GM12865 (cell line): ENCODE data around the gene VSTM1.

Experiments used
- DNase-seq: peaks from one replicate; pipeline ENCODE4 v3.0.0; 2010; ENCODE audit warnings: low read depth
- H3K4me3 ChIP-seq: 2 replicates; pipeline ENCODE4 v1.5.1; 2011; ENCODE audit warnings: mild to moderate bottlenecking, low read depth, low read length, control low read depth
- TF ChIP-seq, protein P1 (sequence below): IDR thresholded peaks from 2 replicates; pipeline ENCODE4 v1.5.1; 2011; ENCODE audit warnings: low read length, control low read depth, low read depth, inconsistent platforms; ENCODE audit not compliant: insufficient read depth; ENCODE audit errors: missing control alignments

The VSTM1 gene

DNA sequence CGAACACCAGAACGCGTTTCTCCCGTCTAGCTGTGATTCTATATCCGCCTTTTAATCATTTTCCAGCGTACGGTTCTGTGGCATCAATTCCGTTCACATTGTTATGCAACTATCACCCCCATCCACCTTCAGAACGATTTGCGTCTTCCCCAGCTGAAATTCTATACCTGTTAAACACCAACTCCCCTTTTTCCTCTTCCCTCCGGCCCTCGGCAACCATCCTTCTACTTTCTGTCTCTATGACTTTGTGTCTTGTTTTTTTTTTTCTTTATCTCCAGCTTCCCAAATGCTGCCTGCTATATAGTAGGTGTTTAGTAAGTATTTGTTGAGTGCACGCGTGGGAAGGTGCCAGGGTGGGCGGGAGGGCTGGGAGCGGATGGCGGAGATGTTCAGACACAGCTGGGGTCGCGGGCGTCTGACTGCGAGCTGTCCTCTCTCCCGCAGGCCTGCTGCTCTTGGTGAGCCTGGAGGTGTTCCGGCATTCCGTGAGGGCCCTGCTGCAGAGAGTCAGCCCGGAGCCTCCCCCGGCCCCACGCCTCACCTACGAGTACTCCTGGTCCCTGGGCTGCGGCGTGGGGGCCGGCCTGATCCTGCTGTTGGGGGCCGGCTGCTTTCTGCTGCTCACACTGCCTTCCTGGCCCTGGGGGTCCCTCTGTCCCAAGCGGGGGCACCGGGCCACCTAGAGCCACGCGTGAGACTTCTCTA is 52.0 kb downstream of the VSTM1 start:
- no peak for DNase-seq
- H3K4me3 ChIP-seq = no peak overlapping the region
- TF ChIP-seq, protein P1, sequence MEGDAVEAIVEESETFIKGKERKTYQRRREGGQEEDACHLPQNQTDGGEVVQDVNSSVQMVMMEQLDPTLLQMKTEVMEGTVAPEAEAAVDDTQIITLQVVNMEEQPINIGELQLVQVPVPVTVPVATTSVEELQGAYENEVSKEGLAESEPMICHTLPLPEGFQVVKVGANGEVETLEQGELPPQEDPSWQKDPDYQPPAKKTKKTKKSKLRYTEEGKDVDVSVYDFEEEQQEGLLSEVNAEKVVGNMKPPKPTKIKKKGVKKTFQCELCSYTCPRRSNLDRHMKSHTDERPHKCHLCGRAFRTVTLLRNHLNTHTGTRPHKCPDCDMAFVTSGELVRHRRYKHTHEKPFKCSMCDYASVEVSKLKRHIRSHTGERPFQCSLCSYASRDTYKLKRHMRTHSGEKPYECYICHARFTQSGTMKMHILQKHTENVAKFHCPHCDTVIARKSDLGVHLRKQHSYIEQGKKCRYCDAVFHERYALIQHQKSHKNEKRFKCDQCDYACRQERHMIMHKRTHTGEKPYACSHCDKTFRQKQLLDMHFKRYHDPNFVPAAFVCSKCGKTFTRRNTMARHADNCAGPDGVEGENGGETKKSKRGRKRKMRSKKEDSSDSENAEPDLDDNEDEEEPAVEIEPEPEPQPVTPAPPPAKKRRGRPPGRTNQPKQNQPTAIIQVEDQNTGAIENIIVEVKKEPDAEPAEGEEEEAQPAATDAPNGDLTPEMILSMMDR = no peak

DNA sequence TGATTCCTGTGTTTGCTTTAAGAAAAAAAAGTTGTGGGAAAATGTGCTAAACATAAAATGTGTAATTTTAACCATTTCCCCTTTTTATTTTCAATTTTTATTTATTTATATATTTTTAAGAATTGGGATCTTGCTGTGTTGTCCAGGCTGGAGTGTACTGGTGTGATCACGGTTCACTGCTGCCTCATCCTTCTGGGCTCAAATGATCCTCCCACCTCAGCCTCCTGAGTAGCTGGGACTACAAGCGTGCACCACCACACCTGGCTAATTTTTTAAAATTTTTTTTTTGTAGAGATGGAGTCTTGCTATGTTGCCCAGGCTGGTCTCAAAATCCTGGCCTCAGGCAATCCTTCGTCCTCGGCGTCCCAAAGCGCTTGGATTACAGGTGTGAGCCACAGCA is 53.2 kb downstream of the VSTM1 start:
- TF ChIP-seq, protein P1 = no peak
- no peak overlapping the region for H3K4me3 ChIP-seq
- DNase-seq = no peak

DNA sequence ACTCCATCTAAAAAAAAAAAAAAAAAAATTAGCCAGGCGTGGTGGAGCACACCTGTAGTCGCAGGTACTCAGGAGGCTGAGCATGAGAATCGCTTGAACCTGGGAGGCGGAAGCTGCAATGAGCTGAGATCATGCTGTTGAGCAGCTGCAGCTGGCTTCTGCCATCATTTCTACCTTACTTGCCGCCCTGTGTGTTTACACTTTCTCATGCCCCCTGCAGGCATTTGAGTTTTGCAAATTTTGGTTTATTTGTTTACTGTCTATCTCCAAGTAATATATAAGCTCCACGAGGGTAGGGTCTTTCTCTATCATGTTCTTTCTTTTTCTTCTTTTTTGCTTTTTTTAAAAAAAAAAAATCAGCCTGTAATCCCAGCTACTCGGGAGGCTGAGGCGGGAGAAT is 54.3 kb downstream of the VSTM1 start:
- no peak overlapping the region for H3K4me3 ChIP-seq
- no peak for DNase-seq
- TF ChIP-seq, protein P1 = no peak

DNA sequence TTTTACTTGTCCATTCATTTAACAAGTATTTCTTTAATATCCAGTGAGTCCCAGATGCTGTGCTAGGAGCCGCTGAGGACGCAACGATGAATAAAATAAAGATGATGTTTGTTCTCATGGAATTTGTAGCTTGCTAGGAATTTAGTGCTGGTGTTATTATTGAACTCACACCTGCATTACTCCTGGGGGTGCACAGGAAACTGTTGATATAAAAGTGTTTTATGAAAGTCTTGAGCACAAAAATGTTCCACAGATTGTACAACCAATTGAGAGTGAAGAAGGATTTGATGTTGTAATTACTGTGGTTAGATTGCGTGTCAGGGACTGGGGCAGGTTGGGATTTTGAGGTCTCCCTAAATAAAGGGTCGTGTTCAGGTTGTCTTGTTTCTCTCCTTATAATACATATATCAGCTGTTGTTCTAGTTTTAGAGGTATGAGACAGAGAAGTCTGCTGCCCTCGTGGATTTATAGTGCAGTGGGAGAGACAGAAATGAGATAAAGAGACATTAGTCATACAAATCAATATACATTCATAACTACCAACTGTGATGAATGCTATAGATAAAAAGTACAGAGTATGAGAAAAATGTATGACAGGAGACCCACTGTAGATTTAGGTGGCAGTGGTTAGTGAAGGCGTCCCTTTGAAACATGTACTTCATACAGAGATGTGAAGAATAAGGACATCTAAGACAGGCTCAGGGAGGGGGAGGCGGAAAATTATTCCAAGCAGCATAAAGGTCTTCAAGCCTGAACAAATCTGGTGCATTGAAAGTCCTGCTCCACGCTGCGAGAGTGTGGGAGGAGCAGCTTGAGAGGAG is 61.0 kb downstream of the VSTM1 start:
- no peak for DNase-seq
- no peak overlapping the region for H3K4me3 ChIP-seq
- TF ChIP-seq, protein P1 = no peak

DNA sequence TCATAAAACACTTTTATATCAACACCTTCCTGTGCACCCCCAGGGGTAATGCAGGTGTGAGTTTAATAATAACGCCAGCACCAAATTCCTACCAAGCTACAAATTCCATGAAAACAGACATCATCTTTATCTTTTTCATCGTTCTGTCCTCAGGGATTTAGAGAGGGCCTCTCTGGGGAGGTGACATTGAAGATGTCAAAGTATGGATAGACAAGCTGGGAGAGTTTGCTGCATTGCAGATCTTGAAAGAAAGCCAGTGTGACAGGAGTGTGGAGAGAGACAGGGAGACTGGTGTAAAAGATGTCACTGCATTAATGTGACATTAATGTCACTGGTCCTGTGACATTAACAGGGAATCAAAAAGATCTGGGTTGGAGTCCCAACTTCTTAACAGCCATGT is 62.2 kb downstream of the VSTM1 start:
- H3K4me3 ChIP-seq = no peak overlapping the region
- no peak for DNase-seq
- TF ChIP-seq, protein P1 = no peak

DNA sequence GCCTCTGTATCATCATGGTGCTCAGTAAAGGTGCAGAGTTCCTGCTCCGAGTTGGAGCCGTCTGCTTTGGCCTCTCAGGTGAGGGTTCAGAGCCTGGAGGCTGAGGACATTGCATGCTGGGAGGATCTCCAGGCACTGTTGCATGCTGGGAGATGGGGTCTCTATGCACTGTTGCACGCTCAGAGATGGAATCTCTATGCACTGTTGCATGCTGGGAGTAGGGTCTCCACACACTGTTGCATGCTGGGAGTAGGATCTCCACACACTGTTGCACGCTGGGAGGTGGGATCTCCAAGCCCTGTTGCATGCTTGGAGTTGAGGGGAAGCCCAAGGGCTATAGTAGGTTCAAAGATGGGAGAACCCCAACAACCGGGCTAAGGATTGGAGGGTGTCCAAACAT is 64.0 kb downstream of the VSTM1 start:
- H3K4me3 ChIP-seq = no peak overlapping the region
- TF ChIP-seq, protein P1 = no peak
- no peak for DNase-seq
